HG03196 (cell line): Measurements from ENCODE around the gene UBA1.
"Not testable (repeated sequence)": the region's sequence is repeated elsewhere in the genome, so short reads cannot be mapped to it uniquely, and the experiment has no call there.

Experiments used
- ATAC-seq: cut with Tn5 transposase; IDR thresholded peaks from one replicate; pipeline ENCODE4 v1.9.1; 2021; ENCODE audit not compliant: unreplicated experiment

UBA1 gene

DNA sequence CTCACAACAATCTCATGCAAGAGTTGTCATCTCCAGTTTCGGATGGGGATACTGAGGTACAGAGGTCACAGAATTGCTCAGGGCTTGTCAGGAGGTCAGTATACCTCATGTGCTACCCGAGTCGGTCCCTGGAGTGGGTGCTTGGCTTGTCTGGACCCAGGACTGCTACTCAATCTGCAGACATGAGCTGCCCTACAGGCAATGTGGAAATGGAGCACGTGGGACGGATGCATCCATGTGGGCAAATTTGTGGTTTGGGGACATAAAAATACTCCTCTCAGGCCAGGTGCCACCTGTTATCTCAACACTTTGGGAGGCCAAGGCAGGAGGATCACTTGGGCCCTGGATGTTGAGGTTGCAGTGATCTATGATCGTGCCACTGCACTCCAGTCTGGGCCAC lies 54.9 kb downstream of the UBA1 start:
- no peak for ATAC-seq

DNA sequence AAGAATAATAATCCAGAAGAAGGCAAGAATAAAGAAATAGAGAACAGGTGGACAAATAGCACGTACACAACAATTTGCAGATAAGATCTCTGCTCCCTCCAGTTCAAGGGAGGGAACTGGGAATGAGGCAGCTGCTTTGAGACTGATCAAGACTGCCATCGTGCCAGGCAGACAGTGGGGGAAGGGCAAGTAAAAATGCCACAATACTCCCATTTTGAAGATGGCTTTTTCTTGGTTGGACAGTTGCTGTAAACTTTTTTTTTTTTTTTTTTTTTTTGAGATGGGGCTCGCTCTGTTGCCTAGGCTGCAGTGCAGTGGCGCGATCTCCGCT lies 56.4 kb downstream of the UBA1 start:
- ATAC-seq = no peak

DNA sequence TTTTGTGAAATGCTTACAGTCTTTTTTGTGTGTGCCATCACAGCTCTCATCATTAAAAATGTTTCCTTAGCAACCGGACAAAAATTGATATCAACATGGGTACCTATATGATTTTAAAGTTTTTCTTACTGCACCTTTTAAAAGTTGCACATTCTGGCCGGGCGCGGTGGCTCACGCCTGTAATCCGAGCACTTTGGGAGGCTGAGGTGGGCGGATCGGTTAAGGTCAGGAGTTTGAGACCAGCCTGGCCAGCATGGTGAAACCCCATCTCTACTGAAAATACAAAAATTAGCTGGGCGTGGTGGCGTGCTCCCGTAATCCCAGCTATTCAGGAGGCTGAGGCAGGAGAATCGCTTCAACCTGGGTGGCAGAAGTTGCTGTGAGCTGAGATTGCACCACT lies 64.0 kb downstream of the UBA1 start:
- not testable (repeated sequence) for ATAC-seq
